H1 (cell line): ENCODE measurements around the gene TBC1D19. TPM values are rescaled to one million over a fixed set of nuclear protein-coding genes. Genes with fewer than 3 reads are reported as not detected.

Source experiments
- CTCF ChIA-PET: fragments of 300-600 bp; sonication (Branson Sonifier 250); formaldehyde crosslinking; loops from one replicate; lab custom pipeline; 2021; ENCODE audit not compliant: partially characterized antibody; lab: Charles Lee
- POLR2A ChIA-PET: fragments of 300-600 bp; sonication (Branson Sonifier 250); formaldehyde crosslinking; loops from one replicate; lab custom pipeline; 2021; ENCODE audit warnings: inconsistent platforms; ENCODE audit not compliant: partially characterized antibody; lab: Charles Lee
- DNase-seq, 2 experiments: peaks; one replicate each; pipeline versions ENCODE4 v3.0.0 to v3.0.0-alpha.2; 2010 to 2022; ENCODE audit warnings: low spot score in 2 of 2, low read depth in 1 of 2, mixed read lengths in 1 of 2
- FAIRE-seq: peaks from 2 replicates; lab custom pipeline; 2011; peaks lifted over from hg19 to GRCh38; lab: Jason Lieb, UNC
- H2AFZ ChIP-seq: 2 replicates; pipeline ENCODE4 v1.8.1; 2012; ENCODE audit warnings: low read length, inconsistent platforms
- H2AK5ac ChIP-seq: 2 replicates; pipeline ENCODE4 v1.6.1; 2013; ENCODE audit warnings: low read depth, low read length
- H2BK120ac ChIP-seq: replicated peaks from 2 replicates; pipeline ENCODE3; 2013; ENCODE audit warnings: low read depth, low read length, inconsistent platforms
- H2BK12ac ChIP-seq: 2 replicates; pipeline ENCODE4 v1.6.1; 2013; ENCODE audit warnings: low read depth, low read length
- H2BK15ac ChIP-seq: 2 replicates; pipeline ENCODE4 v1.6.1; 2013; ENCODE audit warnings: low read length
- H2BK20ac ChIP-seq: 2 replicates; pipeline ENCODE4 v1.6.1; 2013; ENCODE audit warnings: low read length
- H2BK5ac ChIP-seq: 2 replicates; pipeline ENCODE4 v1.6.1; 2013; ENCODE audit warnings: low read depth, low read length
- H3K14ac ChIP-seq: 2 replicates; pipeline ENCODE4 v1.6.1; 2013; ENCODE audit warnings: inconsistent platforms; ENCODE audit not compliant: insufficient read length
- H3K18ac ChIP-seq: 2 replicates; pipeline ENCODE4 v1.6.1; 2013; ENCODE audit warnings: low read length; ENCODE audit errors: extremely low read depth
- H3K23ac ChIP-seq: 2 replicates; pipeline ENCODE4 v1.6.1; 2013; ENCODE audit warnings: inconsistent platforms; ENCODE audit not compliant: insufficient read length
- H3K23me2 ChIP-seq: 2 replicates; pipeline ENCODE4 v1.6.1; 2013; ENCODE audit warnings: low read depth, low read length
- H3K27ac ChIP-seq: 2 replicates; pipeline ENCODE4 v1.6.1; 2011; ENCODE audit warnings: low read depth, low read length, inconsistent platforms
- H3K27me3 ChIP-seq, 4 experiments: replicated peaks in 1 of 4; 1 replicate in 1 of 4; 2 replicates in 3 of 4; pipeline versions ENCODE4 v1.6.1 to v1.8.1; 2011 to 2013; ENCODE audit warnings: low read length in 3 of 4, mild to moderate bottlenecking in 3 of 4, inconsistent platforms in 2 of 4, mixed read lengths in 2 of 4, moderate library complexity in 1 of 4; ENCODE audit not compliant: control insufficient read depth in 3 of 4, insufficient read depth in 3 of 4; ENCODE audit errors: extremely low read depth in 1 of 4
- H3K36me3 ChIP-seq, 4 experiments: 2 replicates each; pipeline versions ENCODE4 v1.6.1 to v1.8.1; 2011 to 2013; ENCODE audit warnings: mild to moderate bottlenecking in 4 of 4, low read length in 3 of 4, moderate library complexity in 2 of 4, control low read depth in 1 of 4, inconsistent platforms in 1 of 4; ENCODE audit not compliant: insufficient read depth in 4 of 4, control insufficient read depth in 2 of 4
- H3K4ac ChIP-seq: replicated peaks from 2 replicates; pipeline ENCODE3; 2013; ENCODE audit warnings: low read length, low read depth, mixed read lengths, inconsistent platforms; ENCODE audit not compliant: insufficient read length
- H3K4me1 ChIP-seq, 4 experiments: replicated peaks in 1 of 4; 1 replicate in 1 of 4; 2 replicates in 3 of 4; pipeline versions ENCODE4 v1.6.1 to v1.8.1; 2011 to 2013; ENCODE audit warnings: low read length in 3 of 4, inconsistent platforms in 2 of 4, mixed read lengths in 1 of 4; ENCODE audit not compliant: insufficient read depth in 4 of 4, control insufficient read depth in 3 of 4
- H3K4me2 ChIP-seq, 2 experiments: 2 replicates each; pipeline versions ENCODE4 v1.6.1 to v1.8.1; 2011 to 2013; ENCODE audit warnings: low read depth in 2 of 2, low read length in 2 of 2, control low read depth in 1 of 2, inconsistent platforms in 1 of 2, mild to moderate bottlenecking in 1 of 2; ENCODE audit not compliant: insufficient read depth in 1 of 2
- H3K4me3 ChIP-seq, 4 experiments: fragments of 200-600, 300-600 bp in 1 of 4; sonication (generic), shearing (Covaris generic), sonication (Bioruptor Twin) in 1 of 4; 2 replicates each; pipeline versions ENCODE4 v1.5.1 to v1.8.1; 2011 to 2016; ENCODE audit warnings: low read length in 4 of 4, low read depth in 3 of 4, control low read depth in 2 of 4, inconsistent platforms in 2 of 4, mild to moderate bottlenecking in 2 of 4, mixed read lengths in 1 of 4, moderate library complexity in 1 of 4; ENCODE audit not compliant: insufficient read depth in 2 of 4; ENCODE audit errors: extremely low read depth in 1 of 4
- H3K56ac ChIP-seq: replicated peaks from 2 replicates; pipeline ENCODE3; 2013; ENCODE audit warnings: low read depth, mild to moderate bottlenecking, mixed read lengths, low read length, inconsistent platforms; ENCODE audit not compliant: insufficient read length
- H3K79me1 ChIP-seq: 2 replicates; pipeline ENCODE4 v1.6.1; 2013; ENCODE audit warnings: low read depth, low read length, control low read depth
- H3K79me2 ChIP-seq, 2 experiments: 2 replicates each; pipeline versions ENCODE4 v1.6.1 to v1.8.1; 2012 to 2013; ENCODE audit warnings: low read length in 2 of 2, mild to moderate bottlenecking in 2 of 2, inconsistent platforms in 1 of 2; ENCODE audit not compliant: insufficient read depth in 2 of 2, control insufficient read depth in 1 of 2
- H3K9ac ChIP-seq, 4 experiments: replicated peaks in 1 of 4; 1 replicate in 1 of 4; 2 replicates in 3 of 4; pipeline versions ENCODE4 v1.6.1 to v1.8.1; 2011 to 2013; ENCODE audit warnings: low read depth in 3 of 4, low read length in 3 of 4, control low read depth in 2 of 4, mild to moderate bottlenecking in 2 of 4, moderate library complexity in 2 of 4, inconsistent platforms in 1 of 4; ENCODE audit errors: extremely low read depth in 1 of 4
- H3K9me3 ChIP-seq, 2 experiments: 2 replicates each; pipeline versions ENCODE4 v1.6.1 to v1.8.1; 2012 to 2013; ENCODE audit warnings: mild to moderate bottlenecking in 2 of 2, moderate library complexity in 2 of 2, control low read depth in 1 of 2, inconsistent platforms in 1 of 2, low read depth in 1 of 2, low read length in 1 of 2, mixed read lengths in 1 of 2; ENCODE audit not compliant: insufficient read depth in 2 of 2
- H4K20me1 ChIP-seq, 2 experiments: replicated peaks in 1 of 2; 2 replicates each; pipeline versions ENCODE3 to v1.8.1; 2011 to 2013; ENCODE audit warnings: inconsistent platforms in 2 of 2, low read length in 2 of 2, mild to moderate bottlenecking in 1 of 2; ENCODE audit not compliant: insufficient read depth in 2 of 2, control insufficient read depth in 1 of 2
- H4K5ac ChIP-seq: 2 replicates; pipeline ENCODE4 v1.6.1; 2013; ENCODE audit warnings: low read length, low read depth, mixed read lengths, inconsistent platforms; ENCODE audit not compliant: insufficient read length
- H4K8ac ChIP-seq: 2 replicates; pipeline ENCODE4 v1.8.0; 2013; ENCODE audit warnings: mild to moderate bottlenecking, moderate library complexity, low read length, inconsistent platforms; ENCODE audit not compliant: insufficient read depth; ENCODE audit errors: extremely low read depth
- H4K91ac ChIP-seq: replicated peaks from 2 replicates; pipeline ENCODE3; 2013; ENCODE audit warnings: low read length, mixed read lengths, inconsistent platforms; ENCODE audit not compliant: insufficient read length
- ATF3 ChIP-seq: IDR thresholded peaks from 2 replicates; pipeline ENCODE4 v1.6.1; 2011; ENCODE audit warnings: low read depth, mild to moderate bottlenecking, low read length; ENCODE audit not compliant: insufficient read depth
- FOSL1 ChIP-seq: IDR thresholded peaks from 2 replicates; pipeline ENCODE4 v1.6.1; 2011; ENCODE audit warnings: mild to moderate bottlenecking, low read depth, low read length, moderate library complexity; ENCODE audit not compliant: insufficient read depth
- GABPA ChIP-seq: IDR thresholded peaks from 2 replicates; pipeline ENCODE4 v1.6.1; 2011; ENCODE audit warnings: mild to moderate bottlenecking, low read length, moderate library complexity, borderline replicate concordance; ENCODE audit not compliant: insufficient read depth
- KDM4A ChIP-seq: IDR thresholded peaks from one replicate; pipeline ENCODE4 v1.7.1; 2012; ENCODE audit warnings: low read depth, mild to moderate bottlenecking, moderate library complexity, low read length, inconsistent platforms; ENCODE audit not compliant: severe bottlenecking
- KDM5A ChIP-seq: fragments of 200-600 bp; IDR thresholded peaks from 2 replicates; pipeline ENCODE4 v1.7.1; 2012; ENCODE audit warnings: mild to moderate bottlenecking, low read length, inconsistent platforms, mixed read lengths
- POLR2A ChIP-seq, 2 experiments: IDR thresholded peaks; 1 replicate in 1 of 2; 2 replicates in 1 of 2; pipeline ENCODE4 v1.6.1; 2011; ENCODE audit warnings: low read depth in 2 of 2, low read length in 2 of 2, mild to moderate bottlenecking in 2 of 2; ENCODE audit errors: control extremely low read depth in 1 of 2
- POU5F1 ChIP-seq: IDR thresholded peaks from 2 replicates; pipeline ENCODE4 v1.6.1; 2011; ENCODE audit warnings: low read depth, mild to moderate bottlenecking, low read length, moderate library complexity
- SP2 ChIP-seq: IDR thresholded peaks from 2 replicates; pipeline ENCODE4 v1.6.1; 2012; ENCODE audit warnings: mild to moderate bottlenecking, low read length, inconsistent platforms
- polyA plus RNA-seq, 7 experiments: library from polyadenylated mRNA; depleted of rRNA in 3 of 7; stranded (reverse) in 5 of 7; unstranded in 2 of 7; fragments of >200 nt in 5 of 7; fragments of 200-250 nt in 2 of 7; gene quantifications; 1 replicate in 5 of 7; 2 replicates in 1 of 7; 4 replicates in 1 of 7; pipeline versions ENCODE4 v1.2.1 to v1.2.3, GENCODE V29; 2011 to 2013; ENCODE audit warnings: missing spikeins in 2 of 7, mixed read lengths in 2 of 7
- total RNA-seq: library from RNA; stranded (reverse); fragmentation: NEBNext Ultra II Directional; extraction: Animal tissue kit (Norgen Biotek cat#: 25700); gene quantifications from 2 replicates; pipeline ENCODE4 v1.2.1, GENCODE V29; 2021

Gene TBC1D19
- total and polyA plus RNA-seq, 2 of the 8 experiments (the other 6 are each of a cell fraction or from before 2014, with no cell fraction given): 1.9 to 3.5 TPM

- H3K9me3 ChIP-seq: no peaks in the 10 kb centered on the region; a peak in 1 of 4 replicates
- no peak overlapping the region for H3K9ac ChIP-seq
- DNase-seq (no peak), FAIRE-seq (no peak)
- no peak overlapping the region for H2AK5ac ChIP-seq
- no peak overlapping the region for H2AFZ ChIP-seq
- no peak overlapping the region for H3K18ac ChIP-seq
- H3K56ac ChIP-seq: no peak overlapping the region
- H2BK12ac ChIP-seq: no peak overlapping the region
- no peak overlapping the region for H4K8ac ChIP-seq
- no peaks in the 10 kb centered on the region; the same call in 1 of the 2 replicates for H3K23me2 ChIP-seq
- H2BK120ac ChIP-seq: no peak overlapping the region
- H3K4me2 ChIP-seq: no peak overlapping the region
- ChIA-PET POLR2A (no interaction called here), CTCF (no interaction called here)
- H3K79me1 ChIP-seq: no peaks in the 10 kb centered on the region
- H3K27me3 ChIP-seq: no peaks in the 10 kb centered on the region
- no peaks in the 10 kb centered on the region for H3K79me2 ChIP-seq
- H4K5ac ChIP-seq: no peak overlapping the region
- no peak overlapping the region for H3K4me3 ChIP-seq
- H2BK15ac ChIP-seq: no peak overlapping the region
- no peak overlapping the region for H3K4ac ChIP-seq
- H3K36me3 ChIP-seq: no peaks in the 10 kb centered on the region
- no peak overlapping the region for H2BK5ac ChIP-seq
- H2BK20ac ChIP-seq: no peak overlapping the region
- TF ChIP-seq SP2: no peak
- TF ChIP-seq GABPA: no peak
- TF ChIP-seq FOSL1: no peak
- TF ChIP-seq KDM4A: no peak
- TF ChIP-seq ATF3: no peak
- no peak for TF ChIP-seq POLR2A (IDR thresholded peaks at IDR 0.05; ENCODE audit: control extremely low read depth in 1 of 2, low read depth in 2 of 2, low read length in 2 of 2)
- TF ChIP-seq KDM5A: no peak
- no peak for TF ChIP-seq POU5F1
- no peaks in the 10 kb centered on the region for H3K4me1 ChIP-seq
- no peak overlapping the region for H3K14ac ChIP-seq
- no peak overlapping the region for H3K23ac ChIP-seq
- H3K27ac ChIP-seq: no peak overlapping the region
- H4K20me1 ChIP-seq: no peaks in the 10 kb centered on the region
- no peak overlapping the region for H4K91ac ChIP-seq
These were observed 26.7 kb upstream of the TBC1D19 start for GRCh38 chr4:26557164-26557563.
